ENCODE data around the gene ITPK1. TPM values are rescaled to one million over a fixed set of nuclear protein-coding genes. Genes with fewer than 3 reads are reported as not detected.

The ITPK1 gene
- polyA plus RNA-seq, 2 of the 4 experiments (the other 2 are of a cell fraction), result 46.2 to 47.0 TPM

DNA sequence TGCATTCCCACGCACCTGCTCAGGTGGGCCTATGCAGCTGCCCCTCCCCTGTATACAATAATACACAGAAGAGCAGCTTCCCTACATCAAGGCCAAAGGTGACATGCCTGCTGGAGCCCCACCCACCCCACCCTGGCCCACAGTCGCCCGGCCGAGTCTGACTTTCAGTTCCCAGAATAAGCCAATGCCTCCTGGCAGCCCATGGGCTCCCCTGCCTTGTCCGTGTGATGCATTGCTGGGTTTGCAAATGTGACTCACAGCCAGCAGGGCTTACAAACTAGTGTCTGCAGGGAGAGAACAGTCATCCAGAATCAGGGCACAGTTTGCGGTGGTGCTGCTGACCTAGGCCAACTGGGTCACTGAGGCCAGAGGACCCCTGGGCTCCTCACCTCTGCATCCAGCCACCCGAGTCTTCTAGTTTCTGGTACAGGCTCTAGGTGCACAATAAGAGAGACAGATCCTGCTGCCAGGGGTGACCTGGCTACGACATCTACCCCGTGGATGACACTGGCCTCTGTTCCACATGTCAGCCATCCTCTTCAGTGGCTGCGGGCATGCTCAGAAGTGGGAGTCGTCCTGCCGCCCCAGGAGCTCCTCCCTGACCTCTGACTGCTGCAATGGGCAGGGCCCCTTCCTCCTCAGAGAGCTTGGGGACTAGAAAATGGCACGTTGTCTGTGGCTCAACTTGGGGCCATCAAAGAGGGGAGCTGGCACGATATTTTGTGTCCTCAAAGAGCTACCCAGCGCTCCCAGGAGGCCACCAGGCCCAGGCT, 108.3 kb downstream of the ITPK1 start:
- Histone ChIP-seq H3K27ac (peak overlapping the region; percentile 28 to 65; a peak in 4 of 6 replicates), H3K4me1 (peaks cover 30% of the 10 kb centered on the region), H3K9me3 (no peaks in the 10 kb centered on the region), H3K4me3 (no peak overlapping the region), H3K4me2 (peak overlapping the region; percentile 48)
- POLR2A ChIA-PET, result no interaction called here
- FAIRE-seq, result no peak
- 77% methylated on average over 8 of the region's 15 CpGs for WGBS (ENCODE audit: missing lambda C conversion rate)
- DNase-seq (ENCODE audit: low read depth in 1 of 2, low spot score in 1 of 2), result peak; percentile 24 to 28
- TF ChIP-seq, protein P1, sequence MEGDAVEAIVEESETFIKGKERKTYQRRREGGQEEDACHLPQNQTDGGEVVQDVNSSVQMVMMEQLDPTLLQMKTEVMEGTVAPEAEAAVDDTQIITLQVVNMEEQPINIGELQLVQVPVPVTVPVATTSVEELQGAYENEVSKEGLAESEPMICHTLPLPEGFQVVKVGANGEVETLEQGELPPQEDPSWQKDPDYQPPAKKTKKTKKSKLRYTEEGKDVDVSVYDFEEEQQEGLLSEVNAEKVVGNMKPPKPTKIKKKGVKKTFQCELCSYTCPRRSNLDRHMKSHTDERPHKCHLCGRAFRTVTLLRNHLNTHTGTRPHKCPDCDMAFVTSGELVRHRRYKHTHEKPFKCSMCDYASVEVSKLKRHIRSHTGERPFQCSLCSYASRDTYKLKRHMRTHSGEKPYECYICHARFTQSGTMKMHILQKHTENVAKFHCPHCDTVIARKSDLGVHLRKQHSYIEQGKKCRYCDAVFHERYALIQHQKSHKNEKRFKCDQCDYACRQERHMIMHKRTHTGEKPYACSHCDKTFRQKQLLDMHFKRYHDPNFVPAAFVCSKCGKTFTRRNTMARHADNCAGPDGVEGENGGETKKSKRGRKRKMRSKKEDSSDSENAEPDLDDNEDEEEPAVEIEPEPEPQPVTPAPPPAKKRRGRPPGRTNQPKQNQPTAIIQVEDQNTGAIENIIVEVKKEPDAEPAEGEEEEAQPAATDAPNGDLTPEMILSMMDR (IDR thresholded peaks at IDR 0.05), result no peak
- TF ChIP-seq, protein P2, sequence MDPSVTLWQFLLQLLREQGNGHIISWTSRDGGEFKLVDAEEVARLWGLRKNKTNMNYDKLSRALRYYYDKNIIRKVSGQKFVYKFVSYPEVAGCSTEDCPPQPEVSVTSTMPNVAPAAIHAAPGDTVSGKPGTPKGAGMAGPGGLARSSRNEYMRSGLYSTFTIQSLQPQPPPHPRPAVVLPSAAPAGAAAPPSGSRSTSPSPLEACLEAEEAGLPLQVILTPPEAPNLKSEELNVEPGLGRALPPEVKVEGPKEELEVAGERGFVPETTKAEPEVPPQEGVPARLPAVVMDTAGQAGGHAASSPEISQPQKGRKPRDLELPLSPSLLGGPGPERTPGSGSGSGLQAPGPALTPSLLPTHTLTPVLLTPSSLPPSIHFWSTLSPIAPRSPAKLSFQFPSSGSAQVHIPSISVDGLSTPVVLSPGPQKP (IDR thresholded peaks at IDR 0.05; ENCODE audit: low read depth, low read length), result no peak
- TF ChIP-seq RARB (CRISPR knock-in tag; IDR thresholded peaks at IDR 0.05), result no peak
- TF ChIP-seq, protein P3, sequence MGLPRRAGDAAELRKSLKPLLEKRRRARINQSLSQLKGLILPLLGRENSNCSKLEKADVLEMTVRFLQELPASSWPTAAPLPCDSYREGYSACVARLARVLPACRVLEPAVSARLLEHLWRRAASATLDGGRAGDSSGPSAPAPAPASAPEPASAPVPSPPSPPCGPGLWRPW (IDR thresholded peaks at IDR 0.05), result no peak
- TF ChIP-seq TFCP2L1 (CRISPR knock-in tag; IDR thresholded peaks at IDR 0.05), result no peak
- no peak for TF ChIP-seq NFE2L2 (conservative IDR thresholded peaks at IDR 0.05; ENCODE audit: low read length)
- TF ChIP-seq CBX8 (IDR thresholded peaks at IDR 0.05), result no peak
- TF ChIP-seq MYC (IDR thresholded peaks at IDR 0.05; ENCODE audit: borderline replicate concordance, low read length), result no peak
- no peak for TF ChIP-seq CHD2 (IDR thresholded peaks at IDR 0.05; ENCODE audit: low read length, partially characterized antibody)
- TF ChIP-seq RFX5 (IDR thresholded peaks at IDR 0.05), result no peak
- TF ChIP-seq FOSB (CRISPR knock-in tag; IDR thresholded peaks at IDR 0.05), result no peak
- TF ChIP-seq, protein P4, sequence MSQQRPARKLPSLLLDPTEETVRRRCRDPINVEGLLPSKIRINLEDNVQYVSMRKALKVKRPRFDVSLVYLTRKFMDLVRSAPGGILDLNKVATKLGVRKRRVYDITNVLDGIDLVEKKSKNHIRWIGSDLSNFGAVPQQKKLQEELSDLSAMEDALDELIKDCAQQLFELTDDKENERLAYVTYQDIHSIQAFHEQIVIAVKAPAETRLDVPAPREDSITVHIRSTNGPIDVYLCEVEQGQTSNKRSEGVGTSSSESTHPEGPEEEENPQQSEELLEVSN (IDR thresholded peaks at IDR 0.05; ENCODE audit: borderline replicate concordance, low read depth), result no peak
- TF ChIP-seq, protein P5, sequence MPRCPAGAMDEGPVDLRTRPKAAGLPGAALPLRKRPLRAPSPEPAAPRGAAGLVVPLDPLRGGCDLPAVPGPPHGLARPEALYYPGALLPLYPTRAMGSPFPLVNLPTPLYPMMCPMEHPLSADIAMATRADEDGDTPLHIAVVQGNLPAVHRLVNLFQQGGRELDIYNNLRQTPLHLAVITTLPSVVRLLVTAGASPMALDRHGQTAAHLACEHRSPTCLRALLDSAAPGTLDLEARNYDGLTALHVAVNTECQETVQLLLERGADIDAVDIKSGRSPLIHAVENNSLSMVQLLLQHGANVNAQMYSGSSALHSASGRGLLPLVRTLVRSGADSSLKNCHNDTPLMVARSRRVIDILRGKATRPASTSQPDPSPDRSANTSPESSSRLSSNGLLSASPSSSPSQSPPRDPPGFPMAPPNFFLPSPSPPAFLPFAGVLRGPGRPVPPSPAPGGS (IDR thresholded peaks at IDR 0.05), result no peak
- TF ChIP-seq EHMT2 (IDR thresholded peaks at IDR 0.05; ENCODE audit: low read depth), result no peak
- TF ChIP-seq ZNF302 (CRISPR knock-in tag; IDR thresholded peaks at IDR 0.05), result no peak
- TF ChIP-seq POLR2AphosphoS2 (conservative IDR thresholded peaks at IDR 0.05; ENCODE audit: low read length), result no peak
- TF ChIP-seq, protein P6, sequence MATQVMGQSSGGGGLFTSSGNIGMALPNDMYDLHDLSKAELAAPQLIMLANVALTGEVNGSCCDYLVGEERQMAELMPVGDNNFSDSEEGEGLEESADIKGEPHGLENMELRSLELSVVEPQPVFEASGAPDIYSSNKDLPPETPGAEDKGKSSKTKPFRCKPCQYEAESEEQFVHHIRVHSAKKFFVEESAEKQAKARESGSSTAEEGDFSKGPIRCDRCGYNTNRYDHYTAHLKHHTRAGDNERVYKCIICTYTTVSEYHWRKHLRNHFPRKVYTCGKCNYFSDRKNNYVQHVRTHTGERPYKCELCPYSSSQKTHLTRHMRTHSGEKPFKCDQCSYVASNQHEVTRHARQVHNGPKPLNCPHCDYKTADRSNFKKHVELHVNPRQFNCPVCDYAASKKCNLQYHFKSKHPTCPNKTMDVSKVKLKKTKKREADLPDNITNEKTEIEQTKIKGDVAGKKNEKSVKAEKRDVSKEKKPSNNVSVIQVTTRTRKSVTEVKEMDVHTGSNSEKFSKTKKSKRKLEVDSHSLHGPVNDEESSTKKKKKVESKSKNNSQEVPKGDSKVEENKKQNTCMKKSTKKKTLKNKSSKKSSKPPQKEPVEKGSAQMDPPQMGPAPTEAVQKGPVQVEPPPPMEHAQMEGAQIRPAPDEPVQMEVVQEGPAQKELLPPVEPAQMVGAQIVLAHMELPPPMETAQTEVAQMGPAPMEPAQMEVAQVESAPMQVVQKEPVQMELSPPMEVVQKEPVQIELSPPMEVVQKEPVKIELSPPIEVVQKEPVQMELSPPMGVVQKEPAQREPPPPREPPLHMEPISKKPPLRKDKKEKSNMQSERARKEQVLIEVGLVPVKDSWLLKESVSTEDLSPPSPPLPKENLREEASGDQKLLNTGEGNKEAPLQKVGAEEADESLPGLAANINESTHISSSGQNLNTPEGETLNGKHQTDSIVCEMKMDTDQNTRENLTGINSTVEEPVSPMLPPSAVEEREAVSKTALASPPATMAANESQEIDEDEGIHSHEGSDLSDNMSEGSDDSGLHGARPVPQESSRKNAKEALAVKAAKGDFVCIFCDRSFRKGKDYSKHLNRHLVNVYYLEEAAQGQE (IDR thresholded peaks at IDR 0.05), result no peak
- no peak for TF ChIP-seq POLR2A (IDR thresholded peaks at IDR 0.05; ENCODE audit: low read length)
- TF ChIP-seq EHF (CRISPR knock-in tag; IDR thresholded peaks at IDR 0.05), result no peak
- CTCF ChIA-PET, result interaction anchor here (1.4 kb wide), 1 partner anchor 56 kb away, joined by 7 read pairs; no protein-coding TSS in a partner anchor
- peak; percentile 59 to 64; a peak in 5 of 6 replicates for ATAC-seq
